Measurements from ENCODE around the gene MISP3.

- TF ChIP-seq CTCF (IDR thresholded peaks at IDR 0.05; ENCODE audit: low read depth, low read length) = no peak
- no peak for TF ChIP-seq EZH2phosphoT487 (IDR thresholded peaks at IDR 0.05; ENCODE audit: low read depth)
Observed at GRCh38 chr19:14085309-14085995, 12.9 kb downstream of the MISP3 start, which contains the start of gene C19orf67.

All from OCI-LY3 (cell line).